Endothelial cell of umbilical vein (primary cell): ENCODE results near the gene OR4E1. TPM values are rescaled to one million over a fixed set of nuclear protein-coding genes. Genes with fewer than 3 reads are reported as not detected.

Experiments
- BruUV-seq: library from RNA; stranded (reverse); fragments of 400-500 nt; replicated peaks from 2 replicates; lab custom pipeline; 2021; lab: Mats Ljungman, UMichigan
- CTCF ChIA-PET: fragments of 300-600, 350-600 bp; sonication (Branson Sonifier 250); formaldehyde crosslinking; loops from one replicate; lab custom pipeline; 2021; ENCODE audit warnings: antibody characterized with exemption, inconsistent platforms; lab: Charles Lee
- POLR2A ChIA-PET: fragments of 300-600, 350-600 bp; sonication (Branson Sonifier 250); formaldehyde crosslinking; loops from one replicate; lab custom pipeline; 2021; ENCODE audit warnings: antibody characterized with exemption, inconsistent platforms; lab: Charles Lee
- DNase-seq: peaks from one replicate; pipeline ENCODE4 v3.0.0-alpha.2; 2011; ENCODE audit warnings: low read depth, low spot score
- FAIRE-seq: peaks from 2 replicates; lab custom pipeline; 2011; peaks lifted over from hg19 to GRCh38; lab: Jason Lieb, UNC
- H2AFZ ChIP-seq: 2 replicates; pipeline ENCODE4 v1.6.0; 2012; ENCODE audit warnings: low read depth, low read length, control low read depth, inconsistent platforms
- H3K27ac ChIP-seq: 2 replicates; pipeline ENCODE4 v1.5.1; 2011; ENCODE audit warnings: low read depth, mild to moderate bottlenecking, control low read depth, low read length, moderate library complexity; ENCODE audit not compliant: insufficient read depth
- H3K27me3 ChIP-seq, 2 experiments: 2 replicates each; pipeline versions ENCODE4 v1.6.0 to v1.6.1; 2011; ENCODE audit warnings: low read length in 2 of 2, mixed read lengths in 1 of 2; ENCODE audit not compliant: control insufficient read depth in 2 of 2, insufficient read depth in 2 of 2
- H3K36me3 ChIP-seq, 2 experiments: 2 replicates in 1 of 2; 3 replicates in 1 of 2; pipeline ENCODE4 v1.5.1; 2011; ENCODE audit warnings: low read length in 2 of 2, mild to moderate bottlenecking in 1 of 2, moderate library complexity in 1 of 2; ENCODE audit not compliant: control insufficient read depth in 2 of 2, insufficient read depth in 2 of 2; ENCODE audit errors: extremely low read depth in 1 of 2
- H3K4me1 ChIP-seq: 3 replicates; pipeline ENCODE4 v1.5.1; 2011; ENCODE audit warnings: mild to moderate bottlenecking, low read length; ENCODE audit not compliant: control insufficient read depth, insufficient read depth; ENCODE audit errors: extremely low read depth
- H3K4me2 ChIP-seq: 2 replicates; pipeline ENCODE4 v1.6.1; 2011; ENCODE audit warnings: low read length, control low read depth, mixed read lengths; ENCODE audit not compliant: insufficient read depth
- H3K4me3 ChIP-seq, 3 experiments: fragments of 200-600 bp in 1 of 3; sonication (generic), shearing (Covaris generic) in 1 of 3; replicated peaks in 1 of 3; 2 replicates each; pipeline ENCODE4 v1.5.1; 2011 to 2016; ENCODE audit warnings: control low read depth in 3 of 3, low read length in 3 of 3, mild to moderate bottlenecking in 2 of 3, inconsistent platforms in 1 of 3, low read depth in 1 of 3, moderate library complexity in 1 of 3; ENCODE audit not compliant: insufficient read depth in 1 of 3
- H3K79me2 ChIP-seq: 2 replicates; pipeline ENCODE4 v1.6.0; 2012; ENCODE audit warnings: low read length, inconsistent platforms; ENCODE audit not compliant: control insufficient read depth, insufficient read depth
- H3K9ac ChIP-seq: replicated peaks from 2 replicates; pipeline ENCODE3; 2011; ENCODE audit warnings: low read length, control low read depth; ENCODE audit not compliant: insufficient read depth; ENCODE audit errors: extremely low read depth
- H3K9me1 ChIP-seq: replicated peaks from 3 replicates; pipeline ENCODE4 v1.6.0; 2011; ENCODE audit warnings: mild to moderate bottlenecking, low read length; ENCODE audit not compliant: control insufficient read depth, insufficient read depth; ENCODE audit errors: extremely low read depth
- H3K9me3 ChIP-seq: replicated peaks from 2 replicates; pipeline ENCODE4 v1.5.1; 2012; ENCODE audit warnings: low read length, inconsistent platforms; ENCODE audit not compliant: control insufficient read depth, insufficient read depth
- H4K20me1 ChIP-seq: replicated peaks from 2 replicates; pipeline ENCODE3; 2011; ENCODE audit warnings: mild to moderate bottlenecking, low read length; ENCODE audit not compliant: control insufficient read depth, insufficient read depth; ENCODE audit errors: extremely low read depth
- EZH2 ChIP-seq: IDR thresholded peaks from 2 replicates; pipeline ENCODE4 v1.6.1; 2012; ENCODE audit warnings: borderline replicate concordance, low read depth, mild to moderate bottlenecking, moderate library complexity, low read length, inconsistent platforms; ENCODE audit not compliant: severe bottlenecking
- FOS ChIP-seq: IDR thresholded peaks from 2 replicates; pipeline ENCODE4 v1.6.1; 2011; ENCODE audit warnings: mild to moderate bottlenecking, low read length, moderate library complexity, borderline replicate concordance; ENCODE audit not compliant: insufficient read depth
- JUN ChIP-seq: IDR thresholded peaks from 2 replicates; pipeline ENCODE4 v1.6.1; 2011; ENCODE audit warnings: borderline replicate concordance, low read depth; ENCODE audit not compliant: insufficient read length, insufficient read depth
- MYC ChIP-seq: IDR thresholded peaks from one replicate; pipeline ENCODE4 v1.6.1; 2011; ENCODE audit warnings: mild to moderate bottlenecking, low read depth, low read length
- POLR2A ChIP-seq: IDR thresholded peaks from 2 replicates; pipeline ENCODE4 v1.6.1; 2012; ENCODE audit warnings: low read depth, mild to moderate bottlenecking, control low read depth, low read length
- dilution Hi-C: fragments of 300-500 bp; cut with MboI; formaldehyde crosslinking; loops from one replicate; pipeline ENCODE4 v1.15.0; 2019; ENCODE audit warnings: low sequenced_read_pairs; ENCODE audit not compliant: extremely low pct_ligation_motif_present
- intact Hi-C: fragments of 100-400 bp; cut with micrococcal nuclease; formaldehyde crosslinking; loops from one replicate; pipeline ENCODE4 v1.10.0; 2022
- polyA plus RNA-seq, 4 experiments: library from polyadenylated mRNA; depleted of rRNA in 3 of 4; stranded (reverse) in 3 of 4; unstranded in 1 of 4; fragments of >200 nt; gene quantifications; 2 replicates each; pipeline versions ENCODE4 v1.2.1 to v1.2.3, GENCODE V29; 2011 to 2012; ENCODE audit warnings: missing spikeins in 1 of 4
- total RNA-seq: library from RNA; stranded (reverse); gene quantifications from 2 replicates; pipeline ENCODE4 v1.2.3, GENCODE V29; 2021

OR4E1 gene
- total and polyA plus RNA-seq, 2 donors (not counting 3 experiments of a cell fraction or from before 2014, with no cell fraction given) = not detected

DNA sequence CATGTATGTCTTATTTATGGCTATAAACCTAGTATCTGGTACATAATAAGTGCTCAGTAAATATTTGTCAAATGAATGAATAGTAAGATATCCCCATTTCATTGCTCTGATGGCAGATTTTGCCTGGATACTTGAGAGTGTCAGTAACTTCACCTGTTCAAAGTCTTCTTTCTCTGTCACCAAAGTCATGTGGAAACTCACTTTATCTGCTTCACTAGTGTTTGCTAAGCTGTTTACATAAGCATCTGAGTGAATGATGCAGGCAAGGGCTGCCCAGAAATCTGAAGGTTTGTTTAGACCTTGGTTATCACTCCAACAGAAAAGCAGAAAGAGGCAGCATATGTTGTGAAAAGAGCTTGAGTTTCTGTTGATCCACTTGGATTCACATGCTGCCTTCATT is 4.3 kb downstream of the OR4E1 start:
- no peaks in the 10 kb centered on the region for H3K79me2 ChIP-seq
- H4K20me1 ChIP-seq = no peaks in the 10 kb centered on the region
- no peak overlapping the region for H3K9ac ChIP-seq
- peaks cover 10% of the 10 kb centered on the region for H3K4me1 ChIP-seq
- no peak overlapping the region for H3K4me2 ChIP-seq
- H3K36me3 ChIP-seq = no peaks in the 10 kb centered on the region
- intact Hi-C loops (no loop called here), dilution Hi-C loops (no loop called here)
- no peaks in the 10 kb centered on the region for H3K27me3 ChIP-seq
- no peaks in the 10 kb centered on the region for H3K9me3 ChIP-seq
- DNase-seq (no peak), FAIRE-seq (no peak)
- H3K9me1 ChIP-seq = no peaks in the 10 kb centered on the region
- H2AFZ ChIP-seq = no peak overlapping the region
- no TSS peak for BruUV-seq
- TF ChIP-seq FOS (no peak), EZH2 (no peak), POLR2A (no peak)
- ChIA-PET POLR2A (no interaction called here), CTCF (no interaction called here)
- H3K4me3 ChIP-seq = no peak overlapping the region
- peak overlapping the region; percentile 10 for H3K27ac ChIP-seq

DNA sequence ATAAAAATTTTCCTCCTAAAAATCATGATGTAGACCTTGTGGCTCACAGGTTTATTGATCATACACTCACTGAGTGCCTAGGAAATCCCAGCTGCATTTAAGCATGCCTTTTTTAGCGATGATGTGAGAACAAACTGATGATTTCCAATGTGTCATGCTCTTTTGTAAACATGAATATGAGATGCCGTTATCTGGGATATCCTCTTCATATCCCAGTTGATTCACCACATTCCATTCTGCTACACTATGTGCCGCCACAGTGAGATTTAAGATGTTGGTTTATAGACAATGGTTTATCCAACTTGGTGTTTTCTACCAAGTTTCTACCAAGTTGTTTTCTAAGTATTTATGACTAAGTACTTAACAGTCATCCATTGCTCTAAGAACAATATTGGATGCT is 5.2 kb downstream of the OR4E1 start:
- TF ChIP-seq JUN = peak; percentile 64
- TF ChIP-seq MYC = no peak
- no peak for TF ChIP-seq FOS
- H3K4me1 ChIP-seq = peaks cover 10% of the 10 kb centered on the region
- intact Hi-C loops (no loop called here), dilution Hi-C loops (no loop called here)
- no peaks in the 10 kb centered on the region for H3K36me3 ChIP-seq
- ChIA-PET POLR2A (no interaction called here), CTCF (no interaction called here)
- no peaks in the 10 kb centered on the region for H4K20me1 ChIP-seq
- no peaks in the 10 kb centered on the region for H3K9me1 ChIP-seq
- no peak overlapping the region for H2AFZ ChIP-seq
- no peak overlapping the region for H3K4me3 ChIP-seq
- peak overlapping the region; percentile 13 for H3K27ac ChIP-seq
- no TSS peak for BruUV-seq
- no peak overlapping the region for H3K4me2 ChIP-seq
- no peaks in the 10 kb centered on the region for H3K9me3 ChIP-seq
- no peak for FAIRE-seq
- no peak overlapping the region for H3K9ac ChIP-seq
- no peaks in the 10 kb centered on the region for H3K79me2 ChIP-seq
- peak; percentile 64 for DNase-seq
- H3K27me3 ChIP-seq = no peaks in the 10 kb centered on the region
